GM18505 (cell line): ENCODE data around the gene CD6.

Experiments used
- ATAC-seq: cut with Tn5 transposase; IDR thresholded peaks from one replicate; pipeline ENCODE4 v1.9.1; 2021; ENCODE audit not compliant: unreplicated experiment
- POLR2A ChIP-seq: IDR thresholded peaks from 4 replicates; pipeline ENCODE4 v1.6.1; 2011; ENCODE audit warnings: borderline replicate concordance; ENCODE audit not compliant: insufficient read depth, insufficient read length; ENCODE audit errors: extremely low read depth

CD6 gene

DNA sequence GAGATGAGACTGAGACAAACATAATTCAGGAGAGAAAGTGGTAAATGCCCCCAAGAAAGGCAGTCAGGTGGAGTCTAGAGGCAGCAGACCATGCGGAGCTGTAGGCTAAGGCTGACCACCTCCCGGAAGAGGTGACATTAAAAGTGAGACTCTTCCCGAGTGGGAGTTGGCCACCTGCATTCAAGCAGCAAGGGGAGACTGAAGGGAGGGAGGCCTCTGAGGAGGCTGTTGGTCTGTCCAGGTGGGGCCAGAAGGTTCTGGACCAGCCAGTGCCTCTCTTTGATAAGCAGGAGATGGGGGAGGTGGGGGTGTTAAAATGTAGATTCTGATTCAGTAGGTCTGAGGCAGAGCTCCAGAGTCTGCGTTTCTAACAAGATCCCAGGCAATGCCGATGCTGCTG, 37.5 kb downstream of the CD6 start:
- TF ChIP-seq POLR2A: no peak
- no peak for ATAC-seq

DNA sequence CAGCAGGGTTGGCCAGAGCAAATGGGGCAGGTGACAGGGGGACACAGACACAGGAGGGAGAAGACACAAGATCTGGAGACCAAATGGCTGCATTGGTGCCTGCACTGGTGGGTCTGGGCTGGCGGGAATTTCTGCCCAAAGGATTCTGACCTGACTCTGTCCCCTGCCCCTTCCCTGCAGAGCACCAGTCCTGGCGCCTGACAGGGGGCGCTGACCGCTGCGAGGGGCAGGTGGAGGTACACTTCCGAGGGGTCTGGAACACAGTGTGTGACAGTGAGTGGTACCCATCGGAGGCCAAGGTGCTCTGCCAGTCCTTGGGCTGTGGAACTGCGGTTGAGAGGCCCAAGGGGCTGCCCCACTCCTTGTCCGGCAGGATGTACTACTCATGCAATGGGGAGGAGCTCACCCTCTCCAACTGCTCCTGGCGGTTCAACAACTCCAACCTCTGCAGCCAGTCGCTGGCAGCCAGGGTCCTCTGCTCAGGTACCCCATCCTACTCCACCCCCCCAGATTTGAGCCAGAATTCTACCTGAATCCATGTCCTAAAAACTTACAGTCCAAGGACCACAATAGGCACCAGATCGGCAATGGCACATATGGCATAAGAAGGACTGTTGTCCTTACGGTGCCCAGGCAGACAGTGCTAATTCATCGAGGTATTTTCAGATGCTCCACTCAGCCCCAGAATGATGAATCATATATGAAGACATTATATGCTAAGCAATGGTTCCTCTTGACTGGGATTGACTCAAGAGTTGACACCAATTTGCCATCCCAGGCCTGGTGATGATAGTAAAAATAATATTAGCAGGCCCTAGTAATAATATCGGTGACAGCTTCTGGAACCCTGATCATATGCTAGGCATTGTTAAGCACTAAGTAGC, 38.2 kb downstream of the CD6 start:
- ATAC-seq: no peak
- TF ChIP-seq POLR2A: no peak

DNA sequence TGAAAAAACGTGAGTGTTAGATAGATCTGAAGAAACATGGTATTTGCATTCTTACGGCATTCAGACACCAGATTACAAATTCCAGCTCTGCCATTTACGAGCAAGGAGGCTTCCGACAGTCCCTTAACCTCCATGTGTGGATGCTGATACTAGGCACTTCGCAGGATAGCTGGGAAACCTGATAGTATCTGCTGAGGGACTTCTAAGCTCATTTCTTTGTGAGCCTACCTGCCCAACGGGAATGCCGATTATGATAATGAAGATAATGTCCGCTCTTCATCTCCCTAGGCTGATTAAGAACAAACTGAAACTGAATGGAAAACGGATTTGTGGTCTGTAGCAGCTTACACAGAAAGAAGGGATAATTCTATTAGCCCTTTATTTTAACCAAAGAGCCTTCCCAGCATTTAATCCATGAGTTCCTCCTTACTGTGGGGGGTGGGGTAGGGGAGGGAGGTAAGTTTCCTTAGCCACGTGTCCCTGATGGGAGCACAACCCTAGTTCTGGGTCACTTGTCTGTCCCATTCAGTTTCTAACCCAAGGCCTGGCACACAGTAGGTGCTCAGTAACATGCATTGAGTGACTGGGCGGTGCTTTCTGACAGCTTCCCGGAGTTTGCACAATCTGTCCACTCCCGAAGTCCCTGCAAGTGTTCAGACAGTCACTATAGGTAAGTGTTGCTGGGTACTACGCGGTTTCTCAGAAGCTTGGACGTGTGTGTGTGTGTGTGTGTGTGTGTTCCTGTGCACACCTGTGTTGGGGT, 39.2 kb downstream of the CD6 start:
- no peak for TF ChIP-seq POLR2A
- no peak for ATAC-seq

DNA sequence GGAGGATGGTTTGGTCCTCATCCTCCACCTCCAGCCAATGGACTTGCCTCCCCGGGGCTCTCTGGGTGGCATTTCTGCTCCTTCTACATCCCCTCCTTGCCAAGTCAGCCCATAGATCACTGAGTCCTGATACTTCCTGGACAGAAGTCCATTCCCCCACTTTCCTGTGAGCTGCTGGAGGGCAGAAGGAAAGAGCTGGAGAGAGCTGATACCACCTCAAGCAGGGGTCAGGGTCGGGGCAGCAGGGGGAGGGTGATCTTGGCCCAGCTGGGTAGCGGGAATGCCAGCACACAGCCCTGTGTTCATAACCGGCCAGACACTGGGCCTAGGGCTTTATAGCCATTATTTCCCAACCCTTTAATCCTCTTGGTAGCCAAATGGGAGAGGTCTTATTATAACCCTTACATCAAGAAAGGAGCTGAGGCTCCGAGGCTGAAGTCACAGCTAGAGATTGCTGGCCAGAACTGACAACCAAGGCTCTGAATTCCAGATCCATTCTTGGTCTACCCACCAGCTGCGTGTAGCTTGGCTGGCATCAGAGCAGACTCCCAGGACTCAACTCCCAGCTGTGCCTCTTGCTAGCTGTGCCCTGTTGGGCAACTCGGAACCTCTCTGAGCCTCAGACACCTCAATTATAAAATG, 39.9 kb downstream of the CD6 start:
- no peak for ATAC-seq
- TF ChIP-seq POLR2A: no peak

DNA sequence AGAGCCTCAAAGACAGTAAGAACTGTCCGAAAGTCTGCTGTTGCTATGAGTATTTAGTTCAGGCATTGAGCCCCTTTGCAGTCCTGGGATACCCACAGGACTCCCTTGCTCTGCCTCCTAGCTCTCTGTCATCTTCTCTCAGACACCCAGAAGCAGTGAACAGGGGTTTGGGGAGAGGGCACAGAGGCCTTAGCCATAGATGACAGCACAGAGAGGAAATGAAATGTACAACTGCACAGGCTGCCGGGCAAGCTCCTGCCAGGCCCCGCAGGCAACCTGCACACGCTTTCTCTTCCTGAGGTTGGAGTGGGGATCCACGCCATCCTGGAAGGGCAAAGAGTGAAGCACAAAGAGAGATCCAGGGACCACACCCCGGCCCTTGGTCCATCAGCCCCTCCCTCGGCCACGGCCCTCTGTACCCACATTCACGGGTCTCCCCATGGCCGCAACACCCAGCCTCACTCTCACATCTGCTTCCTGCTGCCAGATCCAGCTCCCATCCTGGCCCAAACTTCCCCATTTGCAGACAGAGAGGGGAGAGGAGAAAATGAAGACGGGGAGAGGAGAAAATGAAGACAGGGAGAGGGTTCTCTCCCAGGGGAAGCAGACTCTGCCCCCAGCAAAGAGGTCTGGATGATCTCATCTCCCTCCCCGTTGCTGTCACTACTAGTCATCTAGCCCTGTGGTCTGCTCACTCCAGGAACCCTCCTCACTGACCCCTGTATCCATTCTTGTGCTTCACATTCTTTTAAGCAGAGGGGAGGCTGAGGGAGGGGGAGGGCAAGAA, 40.7 kb downstream of the CD6 start:
- no peak for ATAC-seq
- TF ChIP-seq POLR2A: no peak

DNA sequence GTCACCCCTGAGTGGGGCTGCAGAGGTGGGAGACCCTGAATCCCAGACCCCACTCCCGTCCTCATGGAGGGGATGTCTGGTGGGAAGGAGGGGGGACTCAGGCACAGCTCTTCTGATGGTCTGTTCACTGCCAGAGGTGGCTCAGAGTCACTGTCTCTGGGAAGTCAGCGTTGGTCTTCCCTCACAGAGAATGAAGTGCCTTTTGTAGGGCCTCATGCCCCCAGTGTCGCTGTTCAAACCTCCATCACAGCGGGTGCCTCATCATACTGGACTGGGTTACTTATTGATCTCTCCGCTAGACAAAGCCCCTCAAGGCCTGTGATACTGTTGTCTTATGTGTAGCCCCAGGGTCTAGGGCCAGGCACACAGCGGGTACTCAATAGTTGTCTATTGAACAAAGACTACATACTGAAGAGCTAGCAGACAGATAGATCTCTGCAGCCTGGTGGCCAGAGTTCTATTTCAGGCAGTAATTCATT, 41.3 kb downstream of the CD6 start:
- no peak for ATAC-seq
- no peak for TF ChIP-seq POLR2A

DNA sequence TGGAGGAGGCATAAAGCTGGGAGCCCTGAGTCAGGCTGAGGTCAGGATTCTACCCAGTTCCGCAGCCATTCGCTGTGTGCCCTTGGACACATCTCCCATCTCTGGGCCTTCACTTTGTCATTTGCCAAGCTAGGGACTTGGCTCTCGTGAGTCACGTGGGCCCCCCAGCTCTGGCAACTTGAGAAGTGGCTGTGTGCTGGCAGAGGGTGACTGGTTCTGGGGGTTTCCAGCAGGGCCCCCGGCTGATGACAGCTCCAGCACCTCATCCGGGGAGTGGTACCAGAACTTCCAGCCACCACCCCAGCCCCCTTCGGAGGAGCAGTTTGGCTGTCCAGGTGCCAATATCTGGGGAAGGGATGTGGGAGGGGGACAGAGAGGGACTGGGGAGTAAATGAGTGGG, 46.6 kb downstream of the CD6 start:
- TF ChIP-seq POLR2A: no peak
- no peak for ATAC-seq

DNA sequence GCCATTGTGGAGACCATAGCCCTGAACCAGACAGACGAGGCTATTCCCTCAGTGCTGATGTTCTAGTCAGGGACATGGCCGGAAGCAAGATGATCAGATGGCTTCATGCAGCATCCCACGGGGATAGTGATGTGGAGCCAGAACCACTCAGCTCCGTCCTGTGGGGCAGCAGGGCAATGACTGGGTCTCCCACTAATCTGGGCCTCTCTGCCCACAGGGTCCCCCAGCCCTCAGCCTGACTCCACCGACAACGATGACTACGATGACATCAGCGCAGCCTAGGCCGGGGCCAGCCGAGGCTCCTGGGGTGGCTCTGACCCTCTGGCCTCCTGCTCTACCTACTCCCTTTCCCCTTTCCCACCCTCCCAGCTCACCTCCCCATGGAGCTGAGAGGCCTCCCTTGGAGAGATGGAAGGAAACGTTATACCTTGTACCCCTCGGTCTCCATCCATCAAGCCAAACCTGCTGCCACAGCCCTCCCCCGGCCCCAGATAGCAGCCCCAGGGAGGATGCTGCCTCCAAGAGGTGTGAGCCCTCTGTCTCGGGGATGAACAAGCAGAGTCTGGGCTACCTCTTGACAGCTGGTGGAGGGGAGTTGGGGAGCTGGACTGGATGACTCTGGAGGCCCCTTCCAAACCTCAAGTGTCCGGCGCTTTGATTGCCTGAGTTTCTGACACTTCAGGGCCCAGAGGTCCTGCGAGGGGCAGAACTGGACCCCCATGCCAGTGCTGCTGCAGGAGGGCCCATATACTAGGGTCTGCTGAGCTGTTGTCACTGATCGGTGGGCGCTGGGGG, 47.8 kb downstream of the CD6 start:
- TF ChIP-seq POLR2A: no peak
- no peak for ATAC-seq

DNA sequence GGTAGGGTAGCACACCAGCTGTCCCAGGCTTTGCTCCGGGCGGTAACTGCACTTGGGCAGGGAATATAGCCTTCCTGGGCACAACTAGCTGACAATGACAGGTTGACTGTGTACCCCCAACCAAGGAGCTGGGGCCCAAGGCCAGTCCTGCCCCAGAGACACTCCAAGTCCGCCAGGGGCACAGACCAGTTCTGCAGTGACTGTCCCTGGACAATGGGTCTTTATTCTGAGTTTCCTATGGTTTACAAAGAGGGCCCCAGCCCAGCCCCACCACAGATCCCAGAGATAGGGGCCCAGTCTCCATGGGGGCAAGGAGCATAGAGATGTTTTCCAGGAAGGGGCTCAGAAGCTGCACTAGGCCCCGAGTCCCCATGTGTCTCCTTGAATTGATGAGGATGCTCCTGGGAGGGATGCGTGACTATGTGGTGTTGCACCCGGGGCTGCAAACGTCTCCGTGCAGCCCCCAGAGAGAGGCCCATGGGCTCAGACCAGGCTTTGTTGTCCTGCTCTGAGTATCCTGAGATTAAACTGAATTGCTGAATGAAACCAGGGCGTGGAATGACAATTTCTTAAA, 48.4 kb downstream of the CD6 start:
- no peak for TF ChIP-seq POLR2A
- ATAC-seq: no peak

DNA sequence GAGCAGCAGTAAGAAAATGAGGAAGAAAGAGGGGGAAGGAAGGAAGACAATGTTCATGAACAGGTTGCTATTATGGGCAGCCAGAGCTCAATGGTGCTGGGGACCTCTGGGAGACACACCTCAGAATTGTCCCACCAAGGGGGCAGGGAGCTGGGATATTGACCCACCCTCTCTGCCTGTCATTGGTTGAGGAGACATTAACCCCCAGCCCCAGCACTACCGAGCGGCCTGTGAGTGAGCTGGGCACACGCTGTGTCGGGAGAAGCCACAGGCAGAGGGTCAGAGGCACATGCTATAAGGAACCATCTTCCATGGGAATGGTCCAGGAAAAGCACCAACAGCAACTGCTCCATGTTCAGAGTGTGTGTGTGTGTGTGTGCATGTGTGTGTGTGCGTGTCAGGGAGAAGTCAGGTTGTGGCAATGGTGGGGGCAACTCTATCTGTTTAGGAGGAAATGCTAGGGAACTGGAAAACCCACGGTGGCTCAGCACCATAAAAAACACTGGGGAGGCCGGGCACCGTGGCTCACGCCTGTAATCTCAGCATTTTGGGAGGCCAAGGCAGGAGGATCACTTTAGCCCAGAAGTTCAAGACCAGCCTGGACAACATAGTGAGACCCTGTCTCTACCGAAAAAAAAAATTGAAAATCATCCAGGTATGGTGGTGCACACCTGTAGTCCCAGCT, 49.2 kb downstream of the CD6 start:
- no peak for ATAC-seq
- TF ChIP-seq POLR2A: no peak

DNA sequence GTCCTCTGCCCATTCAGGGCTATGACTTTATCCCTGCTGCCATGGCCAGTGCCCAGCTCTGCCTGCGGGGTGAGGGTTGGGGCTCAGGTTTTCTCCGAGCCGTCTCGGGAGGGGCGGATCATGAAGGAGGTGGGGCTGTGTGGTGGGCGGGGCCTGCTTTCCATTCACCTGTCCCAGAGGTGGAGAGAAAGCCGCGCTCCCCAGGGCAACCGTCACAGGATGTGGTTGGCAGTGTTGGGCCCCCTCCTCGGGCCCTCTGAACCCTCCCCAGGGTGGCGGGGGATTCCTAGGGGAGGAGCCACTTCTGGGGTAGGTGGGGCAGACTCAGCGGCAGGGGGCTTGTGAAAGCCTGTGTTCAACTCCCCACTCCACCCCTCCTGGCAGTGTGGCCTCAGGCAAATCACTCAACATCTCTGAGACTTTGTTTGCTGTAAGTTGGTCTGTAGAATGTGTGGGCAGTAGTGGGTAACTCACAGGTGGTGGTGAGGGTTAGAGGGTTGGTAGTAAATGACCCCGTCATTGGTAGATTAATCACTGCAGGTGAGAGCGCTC, 50.3 kb downstream of the CD6 start:
- no peak for ATAC-seq

DNA sequence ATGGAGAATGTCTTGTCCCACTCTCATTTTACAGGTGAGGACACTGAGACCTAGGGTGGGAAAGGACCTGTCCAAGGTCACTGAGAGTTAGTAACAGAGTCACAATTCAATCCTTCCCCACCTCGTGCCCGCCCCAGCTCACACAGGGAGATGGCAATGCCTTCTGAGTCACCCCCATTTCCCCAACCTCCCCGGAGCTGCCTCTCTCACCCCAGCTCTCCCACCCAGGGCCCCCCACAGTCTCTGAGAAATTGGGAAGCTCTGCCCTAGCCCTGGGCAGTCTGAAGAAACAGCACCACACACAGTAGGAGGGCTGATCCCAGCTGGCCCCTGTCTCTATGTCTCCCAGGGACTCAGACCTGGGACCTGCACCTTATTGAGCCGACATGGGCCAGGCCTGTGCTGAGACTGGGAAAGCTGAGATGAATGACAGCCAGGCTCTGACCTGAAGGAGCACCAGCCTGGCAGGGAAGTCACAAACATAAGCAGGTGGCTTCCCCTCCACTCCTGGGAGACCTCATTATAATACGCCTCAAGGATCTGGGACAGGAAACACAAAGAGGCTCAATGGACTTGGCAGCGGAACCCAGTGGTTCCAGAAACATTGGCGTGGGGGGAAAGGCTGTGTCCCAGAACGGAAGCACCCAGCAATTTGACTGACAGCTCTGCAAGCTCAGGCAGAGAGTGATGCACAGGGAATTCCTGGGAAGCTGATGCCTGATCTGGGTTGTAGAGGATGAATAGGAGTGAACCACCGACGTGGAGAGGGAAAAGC, 51.0 kb downstream of the CD6 start:
- TF ChIP-seq POLR2A: no peak
- no peak for ATAC-seq

More for the DNA sequence above, 50.3 kb downstream of the CD6 start:
- TF ChIP-seq POLR2A: no peak
